DMS153 treated with DMSO at 0.1 percent for 48 hours (cell line): ENCODE data around the gene CDK8.
"Not testable (repeated sequence)": the region's sequence is repeated elsewhere in the genome, so short reads cannot be mapped to it uniquely, and the experiment has no call there.

Experiments
- DNase-seq: peaks from one replicate; lab custom pipeline; 2025; ENCODE audit not compliant: unreplicated experiment; lab: John Stamatoyannopoulos, UW

Gene CDK8

DNA sequence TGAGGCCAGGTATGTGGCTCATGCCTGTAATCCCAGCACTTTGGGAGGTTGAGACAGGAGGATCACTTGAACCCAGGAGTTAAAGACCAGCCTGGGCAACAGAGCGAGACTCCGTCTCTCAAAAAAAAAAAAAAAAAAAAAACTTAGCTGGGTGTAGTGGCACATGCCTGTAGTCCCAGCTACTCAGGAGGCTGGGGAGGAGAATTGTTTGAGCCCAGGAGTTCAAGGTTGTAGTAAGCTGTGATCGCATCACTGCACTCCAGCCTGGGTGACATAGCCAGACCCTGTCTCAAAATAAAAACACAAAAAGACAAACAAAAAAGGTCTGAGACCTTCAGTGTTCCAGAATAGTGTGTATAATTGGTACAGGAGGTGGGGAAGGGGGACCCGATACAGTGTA, 1.9 kb upstream of the CDK8 start:
- DNase-seq: not testable (repeated sequence)

DNA sequence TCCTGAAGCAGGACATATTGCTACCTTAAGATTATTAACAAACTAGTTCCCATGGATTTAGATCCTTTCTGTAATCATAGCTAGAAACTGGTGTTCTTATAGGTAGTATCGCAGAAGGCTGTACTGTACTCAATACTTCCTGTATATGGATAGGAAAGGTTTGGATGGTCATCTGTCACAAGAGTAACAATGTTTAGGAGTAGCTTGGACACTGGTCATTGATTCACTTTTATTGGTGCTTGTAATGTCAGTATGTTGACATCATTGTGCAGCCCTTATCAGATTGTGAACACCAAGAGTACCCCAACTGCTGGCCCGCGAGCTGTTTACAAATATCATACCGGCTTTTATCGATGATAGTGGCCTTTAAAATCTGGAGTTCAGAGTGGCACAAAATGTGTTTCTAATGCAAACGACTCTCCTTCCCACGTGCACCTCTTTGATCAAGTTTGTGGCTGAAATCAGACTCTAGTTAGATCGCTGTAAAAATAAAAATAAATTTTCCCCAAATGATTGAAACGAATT, 605 bp upstream of the CDK8 start:
- DNase-seq: no peak

DNA sequence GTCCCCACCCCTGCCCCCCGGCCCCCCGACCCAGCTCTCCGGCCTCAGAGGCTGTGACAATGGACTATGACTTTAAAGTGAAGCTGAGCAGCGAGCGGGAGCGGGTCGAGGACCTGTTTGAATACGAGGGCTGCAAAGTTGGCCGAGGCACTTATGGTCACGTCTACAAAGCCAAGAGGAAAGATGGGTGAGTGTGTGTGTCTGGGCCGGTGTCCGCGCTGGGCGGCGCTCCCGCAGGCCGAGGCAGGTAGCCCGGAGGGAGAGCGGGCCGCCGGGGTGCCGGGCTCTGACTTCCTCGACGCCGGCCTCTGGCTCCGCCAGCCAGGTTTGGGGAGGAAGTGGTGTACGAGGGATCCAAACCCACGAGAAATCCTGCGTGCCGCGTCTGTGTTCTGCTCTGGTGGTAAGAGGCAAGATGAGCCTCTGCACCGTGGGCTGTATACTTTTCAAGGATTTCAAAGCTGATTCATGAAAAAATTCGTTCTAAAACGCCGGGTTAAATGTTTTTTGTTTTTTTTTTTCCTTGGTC, 718 bp downstream of the CDK8 start:
- peak; percentile 13 for DNase-seq

DNA sequence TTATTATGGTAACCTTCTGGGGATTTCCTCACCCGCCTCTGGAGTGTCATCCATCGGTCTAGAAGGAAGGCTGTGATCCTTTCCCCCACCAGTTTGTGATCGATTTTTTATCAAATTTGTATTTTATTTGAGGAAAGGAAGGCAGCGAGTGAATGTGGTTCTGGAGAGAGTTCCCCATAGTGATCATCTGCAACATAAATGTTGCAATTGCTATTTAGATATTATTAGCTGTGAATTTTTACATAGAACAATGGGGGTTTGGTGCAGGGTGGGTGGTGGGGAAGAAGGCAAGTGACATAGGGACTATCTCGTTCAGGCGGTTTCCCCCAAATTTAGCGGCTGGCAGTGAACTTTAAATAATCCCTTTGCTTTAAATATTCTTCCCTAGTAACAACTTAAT, 1.2 kb downstream of the CDK8 start:
- DNase-seq: no peak

DNA sequence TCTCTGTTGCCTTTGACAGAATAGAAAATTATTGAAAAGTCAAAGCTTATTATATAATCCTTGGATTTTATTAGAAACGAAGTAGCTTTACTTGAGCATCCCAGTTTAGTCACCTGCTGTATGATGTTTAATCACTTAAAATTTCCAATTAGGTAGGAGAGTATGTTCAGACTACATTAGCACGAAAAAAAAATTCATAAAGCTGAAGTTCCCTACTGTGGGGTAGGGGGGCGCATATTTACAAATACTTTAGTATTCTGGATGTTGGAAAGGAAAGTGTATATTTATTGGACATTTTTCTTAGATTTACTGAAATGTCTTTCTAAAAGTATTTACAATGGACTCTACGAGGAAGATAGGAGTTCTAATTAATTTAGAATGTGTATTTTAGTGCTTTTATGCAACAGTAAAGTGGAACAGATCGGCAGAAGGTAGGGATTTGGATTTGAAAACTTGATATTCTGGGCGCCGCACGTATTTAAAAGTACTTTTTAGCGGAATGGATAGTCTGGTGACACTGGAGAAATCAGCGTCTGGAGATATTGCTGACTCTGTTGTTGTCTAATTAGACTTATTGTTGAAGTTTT, 1.9 kb downstream of the CDK8 start:
- no peak for DNase-seq

DNA sequence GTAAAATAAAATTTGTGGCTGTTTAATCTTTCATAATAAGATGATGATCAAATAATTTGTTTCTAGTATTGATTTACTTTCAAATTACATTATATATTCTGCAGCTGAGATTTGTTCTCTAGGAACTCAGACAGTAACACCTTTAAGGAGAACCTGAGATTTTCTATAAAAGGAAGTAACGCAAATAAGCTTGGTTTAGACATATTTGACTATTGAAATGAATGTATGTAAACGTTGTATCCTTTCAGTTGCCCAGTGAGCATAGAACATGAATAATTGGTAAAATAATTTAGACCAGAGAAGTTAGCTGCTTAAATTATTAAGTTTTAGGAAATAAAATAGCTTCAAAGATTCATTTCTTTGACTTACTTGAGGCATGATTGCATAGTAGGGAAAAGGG, 3.1 kb downstream of the CDK8 start:
- DNase-seq: no peak

DNA sequence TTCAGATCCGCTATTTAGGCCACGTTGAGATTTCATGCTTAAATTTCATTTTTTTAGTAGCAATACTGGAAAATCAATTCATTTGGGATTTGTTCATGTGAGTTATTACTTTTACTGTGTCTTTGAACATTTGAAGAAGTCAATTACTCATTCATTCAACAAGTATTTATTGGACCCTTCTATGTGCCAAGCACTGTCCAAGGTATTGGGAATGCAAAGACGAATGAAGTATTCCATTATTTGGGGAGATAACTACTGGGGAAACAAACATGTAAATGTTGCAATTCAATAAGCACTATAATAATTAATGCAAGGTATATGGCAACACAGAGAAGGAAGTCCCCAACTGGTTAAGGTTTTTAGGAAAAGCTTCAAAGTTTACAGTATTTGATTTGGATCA, 5.7 kb downstream of the CDK8 start:
- no peak for DNase-seq

DNA sequence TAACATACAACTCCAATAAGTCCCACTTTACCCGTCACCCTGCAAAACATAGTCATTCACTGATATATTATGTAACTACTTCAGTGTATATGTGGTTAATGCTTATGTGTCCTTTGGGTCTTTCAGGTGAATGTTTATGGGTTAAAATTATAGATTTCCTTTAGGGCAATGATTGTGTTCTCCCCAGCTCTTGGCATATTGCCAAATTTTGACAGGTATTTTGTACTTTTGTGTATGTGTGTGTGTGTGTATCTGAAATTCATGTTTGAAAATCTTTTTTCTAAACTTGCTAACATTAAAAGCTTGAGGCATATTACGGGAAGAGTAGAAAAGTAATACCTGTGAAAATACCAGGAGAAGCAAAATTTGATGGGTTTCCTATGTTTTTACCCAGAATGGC, 8.2 kb downstream of the CDK8 start:
- no peak for DNase-seq

DNA sequence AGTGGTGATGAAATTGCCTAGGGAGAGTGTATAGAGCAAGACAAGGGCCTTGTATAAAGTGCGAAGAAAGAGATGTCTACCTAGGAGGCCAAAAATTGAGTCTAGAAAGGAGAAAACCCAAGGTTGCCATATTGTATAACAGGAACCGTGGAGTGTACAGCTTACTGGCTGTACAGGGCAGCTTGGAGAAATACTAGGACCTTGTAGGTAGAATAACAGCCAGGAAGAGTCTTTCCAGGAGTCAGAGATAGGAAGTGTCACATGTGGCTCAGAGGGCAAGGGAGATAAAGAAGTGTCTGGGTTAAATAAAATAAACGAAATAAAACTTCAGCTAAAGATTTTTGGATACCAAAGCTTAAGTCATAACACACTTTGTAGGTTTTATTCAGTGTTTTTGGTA, 12.4 kb downstream of the CDK8 start:
- no peak for DNase-seq

DNA sequence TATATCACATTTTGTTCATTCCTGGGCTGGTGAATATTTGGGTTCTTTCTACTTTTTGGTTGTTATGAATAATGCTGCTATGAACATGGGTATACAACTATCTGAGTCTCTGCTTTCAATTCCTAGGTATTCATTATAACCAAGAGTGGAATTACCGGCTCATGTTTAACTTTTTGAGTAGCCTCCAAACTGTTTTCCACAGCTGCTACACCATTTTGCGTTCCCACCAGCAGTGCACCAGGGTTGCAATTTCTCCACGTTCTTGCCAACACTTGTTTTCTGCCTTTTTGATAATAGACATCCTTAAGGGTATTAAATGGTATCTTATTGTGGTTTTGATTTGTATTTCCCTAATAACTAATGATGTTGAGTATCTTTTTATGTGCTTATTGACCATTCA, 16.8 kb downstream of the CDK8 start:
- DNase-seq: no peak

DNA sequence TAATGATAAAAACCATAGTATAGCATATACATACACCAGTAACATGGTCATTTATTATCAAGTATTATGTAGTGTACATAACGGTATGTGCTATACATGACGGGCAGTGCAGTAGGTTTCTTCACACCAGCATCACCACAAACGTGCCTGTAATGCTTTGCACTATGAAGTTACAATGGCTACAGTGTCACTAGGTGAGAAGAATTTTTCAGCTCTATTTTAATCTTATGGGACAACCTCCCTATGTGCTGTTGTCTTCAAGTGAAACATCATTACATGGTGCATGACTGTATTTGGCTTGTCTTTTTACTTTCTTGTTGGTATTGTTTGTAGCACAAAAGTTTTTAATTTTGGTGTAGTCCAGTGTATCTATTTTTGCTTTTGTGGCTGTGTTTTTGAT, 18.7 kb downstream of the CDK8 start:
- no peak for DNase-seq

DNA sequence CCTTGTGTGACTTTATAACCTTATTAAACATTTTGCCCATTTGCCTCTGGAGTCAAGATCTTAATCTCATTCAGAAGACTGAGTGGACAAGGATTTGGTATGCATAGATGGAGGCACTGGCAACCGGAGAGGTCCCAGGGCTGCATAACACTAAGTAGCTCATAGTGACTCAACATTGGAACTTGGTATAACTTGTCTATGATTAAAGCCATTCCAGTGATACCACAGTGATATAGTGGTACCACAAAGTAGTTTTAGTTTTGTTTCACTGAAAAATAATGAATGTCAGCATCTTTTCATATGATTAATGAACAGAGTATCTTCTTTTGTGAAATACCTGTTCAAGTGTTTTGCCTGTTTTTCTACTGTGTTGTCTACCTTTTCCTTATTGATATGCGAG, 26.4 kb downstream of the CDK8 start:
- no peak for DNase-seq

DNA sequence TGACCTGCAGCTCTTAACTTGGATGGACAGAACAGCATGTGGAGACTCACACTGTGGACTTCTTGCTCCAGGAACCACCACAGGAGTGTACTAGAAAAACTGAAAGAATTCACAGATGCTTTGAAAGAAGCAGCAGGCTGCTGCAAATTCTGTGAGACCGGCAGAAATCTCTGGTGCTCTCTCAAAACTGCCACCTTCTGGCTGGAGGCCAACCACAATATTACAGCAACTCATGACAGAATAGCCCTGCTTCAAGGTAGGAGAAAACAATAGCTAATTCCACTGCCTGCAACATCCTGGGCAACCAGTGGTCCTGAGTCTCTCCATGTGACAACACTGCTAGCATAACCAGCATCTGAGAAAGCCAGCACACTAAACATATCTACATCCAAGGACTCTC, 26.9 kb downstream of the CDK8 start:
- DNase-seq: no peak

DNA sequence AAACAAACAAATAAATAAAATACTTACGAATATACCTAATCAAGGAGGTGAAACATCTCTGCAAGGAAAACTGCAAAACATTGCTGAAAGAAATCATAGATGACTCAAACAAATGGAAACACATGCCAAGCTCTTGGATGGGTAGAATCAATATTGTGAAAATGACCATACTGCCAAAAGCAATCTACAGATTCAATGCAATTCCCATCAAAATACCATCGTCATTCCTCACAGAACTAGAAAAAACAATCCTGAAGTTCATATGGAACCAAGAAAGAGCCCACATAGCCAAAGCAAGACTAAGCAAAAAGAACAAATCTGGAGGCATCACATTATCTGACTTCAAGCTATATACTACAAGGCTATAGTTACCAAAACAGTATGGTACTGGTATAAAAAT, 32.0 kb downstream of the CDK8 start:
- not testable (repeated sequence) for DNase-seq

DNA sequence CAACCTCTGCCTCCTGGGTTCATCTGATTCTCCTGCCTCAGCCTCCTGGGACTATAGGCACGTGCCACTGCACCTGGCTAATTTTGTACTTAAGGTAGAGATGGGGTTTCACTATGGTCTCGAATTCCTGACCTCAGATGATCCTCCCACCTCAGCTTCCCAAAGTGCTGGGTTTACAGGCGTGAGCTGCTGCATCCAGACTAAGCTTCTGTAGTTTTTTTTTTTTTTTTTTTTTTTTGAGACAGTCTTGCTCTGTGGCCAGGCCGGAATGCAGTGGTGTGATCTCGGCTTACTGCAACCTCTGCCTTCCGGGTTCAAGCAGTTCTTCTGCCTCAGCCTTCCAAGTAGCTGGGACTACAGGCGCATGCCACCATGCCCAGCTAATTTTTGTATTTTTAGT, 34.9 kb downstream of the CDK8 start:
- DNase-seq: not testable (repeated sequence)

DNA sequence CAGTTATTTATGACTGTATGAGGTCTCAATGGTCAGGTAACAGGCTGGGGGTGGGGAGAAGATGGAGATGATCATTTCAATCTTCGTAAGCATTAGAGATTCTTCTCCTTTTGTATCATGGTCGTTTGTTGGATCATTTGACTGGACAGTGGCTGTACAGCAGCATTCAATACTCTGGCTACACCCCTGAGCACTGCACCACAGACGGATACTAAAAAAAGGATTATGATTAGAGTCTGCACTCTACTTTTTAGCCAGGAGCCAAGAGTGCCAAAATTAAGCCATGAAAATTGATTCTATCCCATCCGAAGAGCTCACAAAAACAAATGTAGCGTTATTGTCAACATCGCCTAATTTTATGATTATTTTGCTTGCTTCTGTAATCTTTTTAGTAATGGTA, 41.9 kb downstream of the CDK8 start:
- DNase-seq: no peak

DNA sequence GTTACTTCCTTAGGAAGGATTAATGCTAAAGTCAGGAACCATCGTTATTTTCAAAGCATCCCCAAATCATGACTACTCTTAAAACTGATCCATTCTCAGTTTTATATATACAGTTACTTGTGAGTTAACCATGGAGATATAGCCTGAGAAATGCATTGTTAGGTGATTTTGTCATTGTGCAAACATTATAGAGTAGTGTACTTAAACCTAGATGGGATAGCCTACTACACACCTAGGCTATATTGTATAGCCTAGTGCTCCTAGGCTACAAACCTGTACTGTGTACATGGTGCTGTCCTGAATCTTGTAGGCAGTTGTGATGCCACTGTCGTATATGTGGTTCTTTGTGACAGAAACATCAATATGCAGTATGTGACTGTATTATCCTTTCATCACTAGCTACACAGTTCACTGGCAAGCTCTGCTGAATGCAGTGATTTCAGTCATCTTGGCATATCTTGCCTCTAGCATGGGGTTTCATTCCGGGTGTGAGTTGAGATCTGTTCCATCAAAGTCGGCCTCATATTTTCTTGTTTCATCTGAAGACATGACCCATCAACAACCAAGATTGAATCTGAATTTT, 45.3 kb downstream of the CDK8 start:
- DNase-seq: no peak

DNA sequence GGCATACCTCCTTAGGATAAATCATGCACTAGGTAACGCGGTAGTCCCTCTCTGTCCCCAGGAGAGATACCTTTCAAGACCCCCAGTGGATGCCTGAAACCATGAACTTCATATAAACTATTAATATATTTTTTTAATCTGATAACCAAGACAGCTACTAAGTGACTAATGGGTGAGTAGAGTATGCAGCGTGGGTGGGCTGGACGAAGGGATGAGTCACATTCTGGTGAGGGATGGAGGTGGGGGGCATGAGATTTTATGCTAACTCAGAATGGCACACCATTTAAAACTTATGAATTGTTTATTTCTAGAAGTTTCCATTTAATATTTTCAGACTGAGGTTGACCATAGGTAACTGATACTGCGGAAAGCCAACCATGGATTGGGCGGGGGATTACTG, 46.2 kb downstream of the CDK8 start:
- no peak for DNase-seq

DNA sequence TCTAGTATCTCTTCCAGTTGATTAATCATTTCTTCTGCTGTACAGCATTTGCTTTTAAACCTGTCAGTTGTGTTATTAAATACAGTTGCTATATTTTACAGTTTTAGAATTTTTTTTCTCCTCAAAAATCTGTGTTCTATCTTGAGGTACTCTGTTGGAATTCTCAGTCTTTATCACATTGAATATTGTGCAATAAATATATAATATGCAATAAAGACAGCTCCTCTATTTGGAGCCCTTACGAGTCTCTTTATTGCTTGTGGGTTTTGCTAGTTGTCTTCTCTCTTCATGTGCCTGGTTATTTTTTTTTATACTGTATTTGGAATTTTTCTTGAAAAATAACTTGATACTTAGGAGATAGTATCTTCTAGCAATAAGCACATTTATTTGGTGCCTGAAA, 51.7 kb downstream of the CDK8 start:
- DNase-seq: no peak

DNA sequence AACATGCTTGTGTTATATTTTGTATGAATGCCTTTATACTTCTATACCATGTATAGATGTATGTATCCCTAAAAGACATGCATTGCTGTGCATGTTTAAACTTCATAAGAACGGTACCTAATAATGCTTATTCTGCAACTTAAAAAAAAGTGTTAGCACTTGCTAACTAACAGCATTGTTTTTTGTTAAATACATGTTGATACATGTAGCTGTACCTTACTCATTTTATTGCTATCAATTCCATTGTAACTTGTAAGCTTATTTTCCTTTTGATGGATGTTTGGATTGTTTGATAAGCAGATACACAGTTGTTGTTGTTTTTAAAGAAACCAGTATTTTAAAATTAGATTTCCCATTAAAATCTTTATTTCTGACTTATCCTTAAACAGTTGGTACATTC, 53.8 kb downstream of the CDK8 start:
- DNase-seq: no peak

DNA sequence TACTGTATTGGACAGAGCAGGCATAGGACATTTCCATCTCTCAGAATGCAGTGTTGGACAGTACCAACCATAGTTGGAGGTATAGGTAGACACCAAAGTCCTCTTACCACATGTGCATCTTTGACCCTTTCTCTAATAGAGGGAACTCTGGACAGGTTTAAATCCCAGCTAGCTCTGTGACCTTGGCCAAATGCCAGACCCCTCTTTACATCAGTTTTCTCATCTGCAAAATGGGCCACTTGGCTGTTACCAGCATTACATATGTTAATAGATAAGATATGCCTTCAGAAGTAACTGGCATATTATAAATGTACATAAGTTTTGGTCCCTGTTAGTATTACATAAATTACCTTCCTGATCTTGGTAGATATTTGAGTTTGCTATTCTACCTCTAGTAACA, 54.3 kb downstream of the CDK8 start:
- DNase-seq: no peak

DNA sequence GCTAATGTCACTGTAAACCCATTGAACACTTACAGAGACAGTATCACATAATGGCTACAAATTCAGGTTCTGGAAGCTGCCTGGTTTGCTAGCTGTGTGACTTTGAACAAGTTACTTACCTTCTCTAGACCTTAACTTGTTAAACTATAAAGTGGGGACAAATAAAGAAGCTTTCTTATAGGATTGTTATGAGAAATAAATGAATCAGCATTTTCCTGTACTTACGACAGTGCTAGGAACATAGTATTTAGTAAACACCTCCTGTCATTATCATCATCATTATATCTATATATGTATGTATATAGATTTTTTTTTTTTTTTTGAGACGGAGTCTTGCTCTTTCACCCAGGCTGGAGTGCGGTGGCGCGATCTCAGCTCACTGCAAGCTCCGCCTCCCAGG, 54.9 kb downstream of the CDK8 start:
- no peak for DNase-seq

DNA sequence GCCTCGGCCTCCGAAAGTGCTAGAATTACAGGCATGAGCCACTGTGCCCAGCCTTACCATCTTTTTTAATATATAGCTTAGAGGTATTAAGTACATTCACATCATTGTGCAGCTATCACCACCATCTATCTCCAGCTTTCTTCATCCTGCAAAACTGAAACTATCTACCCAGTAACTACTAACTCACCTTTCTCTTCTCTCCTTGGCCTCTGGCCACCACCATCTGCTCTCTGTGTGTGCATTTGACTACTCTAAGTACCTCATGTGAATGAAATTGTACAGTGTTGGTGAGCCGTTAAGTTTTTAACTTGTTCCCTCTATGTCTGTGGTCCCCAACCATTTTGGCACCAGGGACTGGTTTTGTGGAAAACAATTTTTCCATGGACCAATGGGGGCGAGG, 56.1 kb downstream of the CDK8 start:
- DNase-seq: no peak
